ENCODE data around the gene COMMD9.

DNA sequence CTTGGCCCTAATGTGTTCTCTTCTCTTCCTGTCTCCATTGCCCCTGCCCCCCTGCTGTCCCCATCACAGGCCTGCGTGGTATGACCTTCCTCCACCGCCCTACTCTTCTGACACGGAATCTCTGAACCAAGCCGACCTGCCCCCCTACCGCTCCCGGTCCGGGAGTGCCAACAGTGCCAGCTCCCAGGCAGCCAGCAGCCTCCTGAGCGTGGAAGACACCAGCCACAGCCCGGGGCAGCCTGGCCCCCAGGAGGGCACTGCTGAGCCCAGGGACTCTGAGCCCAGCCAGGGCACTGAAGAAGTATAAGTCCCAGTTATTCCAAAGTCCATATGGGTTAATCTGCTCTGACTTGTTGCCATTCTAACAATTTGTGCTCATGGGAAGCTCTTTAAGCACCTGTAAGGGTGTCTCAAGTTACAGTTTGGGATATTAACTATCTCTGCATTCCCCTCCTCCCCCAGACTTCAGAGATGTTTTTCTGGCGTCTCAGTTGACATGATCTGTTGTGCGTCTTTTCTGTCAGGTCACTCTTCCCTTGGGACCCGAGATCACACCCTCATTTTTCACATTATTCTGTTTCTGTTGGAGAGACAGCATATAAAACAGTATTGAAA, 60.0 kb downstream of the COMMD9 start:
- TF ChIP-seq ZNF354C (tag by site-specific recombination; IDR thresholded peaks at IDR 0.05; ENCODE audit: borderline replicate concordance, low read depth) (no peak), ZNF843 (tag by site-specific recombination; IDR thresholded peaks at IDR 0.05) (no peak), SP3 (tag by site-specific recombination; IDR thresholded peaks at IDR 0.05) (no peak), ZBTB48 (tag by site-specific recombination; IDR thresholded peaks at IDR 0.05) (no peak), ZNF423 (tag by site-specific recombination; IDR thresholded peaks at IDR 0.05) (no peak), ZNF221 (tag by site-specific recombination; IDR thresholded peaks at IDR 0.05; ENCODE audit: borderline replicate concordance) (no peak), ZNF560 (tag by site-specific recombination; IDR thresholded peaks at IDR 0.05; ENCODE audit: borderline replicate concordance) (no peak), SCRT2 (tag by site-specific recombination; IDR thresholded peaks at IDR 0.05) (peak; percentile 42; the same call in 1 of the 2 replicates)
- TF ChIP-seq, protein P1, sequence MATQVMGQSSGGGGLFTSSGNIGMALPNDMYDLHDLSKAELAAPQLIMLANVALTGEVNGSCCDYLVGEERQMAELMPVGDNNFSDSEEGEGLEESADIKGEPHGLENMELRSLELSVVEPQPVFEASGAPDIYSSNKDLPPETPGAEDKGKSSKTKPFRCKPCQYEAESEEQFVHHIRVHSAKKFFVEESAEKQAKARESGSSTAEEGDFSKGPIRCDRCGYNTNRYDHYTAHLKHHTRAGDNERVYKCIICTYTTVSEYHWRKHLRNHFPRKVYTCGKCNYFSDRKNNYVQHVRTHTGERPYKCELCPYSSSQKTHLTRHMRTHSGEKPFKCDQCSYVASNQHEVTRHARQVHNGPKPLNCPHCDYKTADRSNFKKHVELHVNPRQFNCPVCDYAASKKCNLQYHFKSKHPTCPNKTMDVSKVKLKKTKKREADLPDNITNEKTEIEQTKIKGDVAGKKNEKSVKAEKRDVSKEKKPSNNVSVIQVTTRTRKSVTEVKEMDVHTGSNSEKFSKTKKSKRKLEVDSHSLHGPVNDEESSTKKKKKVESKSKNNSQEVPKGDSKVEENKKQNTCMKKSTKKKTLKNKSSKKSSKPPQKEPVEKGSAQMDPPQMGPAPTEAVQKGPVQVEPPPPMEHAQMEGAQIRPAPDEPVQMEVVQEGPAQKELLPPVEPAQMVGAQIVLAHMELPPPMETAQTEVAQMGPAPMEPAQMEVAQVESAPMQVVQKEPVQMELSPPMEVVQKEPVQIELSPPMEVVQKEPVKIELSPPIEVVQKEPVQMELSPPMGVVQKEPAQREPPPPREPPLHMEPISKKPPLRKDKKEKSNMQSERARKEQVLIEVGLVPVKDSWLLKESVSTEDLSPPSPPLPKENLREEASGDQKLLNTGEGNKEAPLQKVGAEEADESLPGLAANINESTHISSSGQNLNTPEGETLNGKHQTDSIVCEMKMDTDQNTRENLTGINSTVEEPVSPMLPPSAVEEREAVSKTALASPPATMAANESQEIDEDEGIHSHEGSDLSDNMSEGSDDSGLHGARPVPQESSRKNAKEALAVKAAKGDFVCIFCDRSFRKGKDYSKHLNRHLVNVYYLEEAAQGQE (tag by site-specific recombination; IDR thresholded peaks at IDR 0.05): no peak
- TF ChIP-seq, protein P2, sequence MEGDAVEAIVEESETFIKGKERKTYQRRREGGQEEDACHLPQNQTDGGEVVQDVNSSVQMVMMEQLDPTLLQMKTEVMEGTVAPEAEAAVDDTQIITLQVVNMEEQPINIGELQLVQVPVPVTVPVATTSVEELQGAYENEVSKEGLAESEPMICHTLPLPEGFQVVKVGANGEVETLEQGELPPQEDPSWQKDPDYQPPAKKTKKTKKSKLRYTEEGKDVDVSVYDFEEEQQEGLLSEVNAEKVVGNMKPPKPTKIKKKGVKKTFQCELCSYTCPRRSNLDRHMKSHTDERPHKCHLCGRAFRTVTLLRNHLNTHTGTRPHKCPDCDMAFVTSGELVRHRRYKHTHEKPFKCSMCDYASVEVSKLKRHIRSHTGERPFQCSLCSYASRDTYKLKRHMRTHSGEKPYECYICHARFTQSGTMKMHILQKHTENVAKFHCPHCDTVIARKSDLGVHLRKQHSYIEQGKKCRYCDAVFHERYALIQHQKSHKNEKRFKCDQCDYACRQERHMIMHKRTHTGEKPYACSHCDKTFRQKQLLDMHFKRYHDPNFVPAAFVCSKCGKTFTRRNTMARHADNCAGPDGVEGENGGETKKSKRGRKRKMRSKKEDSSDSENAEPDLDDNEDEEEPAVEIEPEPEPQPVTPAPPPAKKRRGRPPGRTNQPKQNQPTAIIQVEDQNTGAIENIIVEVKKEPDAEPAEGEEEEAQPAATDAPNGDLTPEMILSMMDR (tag by site-specific recombination; IDR thresholded peaks at IDR 0.05): no peak
- TF ChIP-seq, protein P3, sequence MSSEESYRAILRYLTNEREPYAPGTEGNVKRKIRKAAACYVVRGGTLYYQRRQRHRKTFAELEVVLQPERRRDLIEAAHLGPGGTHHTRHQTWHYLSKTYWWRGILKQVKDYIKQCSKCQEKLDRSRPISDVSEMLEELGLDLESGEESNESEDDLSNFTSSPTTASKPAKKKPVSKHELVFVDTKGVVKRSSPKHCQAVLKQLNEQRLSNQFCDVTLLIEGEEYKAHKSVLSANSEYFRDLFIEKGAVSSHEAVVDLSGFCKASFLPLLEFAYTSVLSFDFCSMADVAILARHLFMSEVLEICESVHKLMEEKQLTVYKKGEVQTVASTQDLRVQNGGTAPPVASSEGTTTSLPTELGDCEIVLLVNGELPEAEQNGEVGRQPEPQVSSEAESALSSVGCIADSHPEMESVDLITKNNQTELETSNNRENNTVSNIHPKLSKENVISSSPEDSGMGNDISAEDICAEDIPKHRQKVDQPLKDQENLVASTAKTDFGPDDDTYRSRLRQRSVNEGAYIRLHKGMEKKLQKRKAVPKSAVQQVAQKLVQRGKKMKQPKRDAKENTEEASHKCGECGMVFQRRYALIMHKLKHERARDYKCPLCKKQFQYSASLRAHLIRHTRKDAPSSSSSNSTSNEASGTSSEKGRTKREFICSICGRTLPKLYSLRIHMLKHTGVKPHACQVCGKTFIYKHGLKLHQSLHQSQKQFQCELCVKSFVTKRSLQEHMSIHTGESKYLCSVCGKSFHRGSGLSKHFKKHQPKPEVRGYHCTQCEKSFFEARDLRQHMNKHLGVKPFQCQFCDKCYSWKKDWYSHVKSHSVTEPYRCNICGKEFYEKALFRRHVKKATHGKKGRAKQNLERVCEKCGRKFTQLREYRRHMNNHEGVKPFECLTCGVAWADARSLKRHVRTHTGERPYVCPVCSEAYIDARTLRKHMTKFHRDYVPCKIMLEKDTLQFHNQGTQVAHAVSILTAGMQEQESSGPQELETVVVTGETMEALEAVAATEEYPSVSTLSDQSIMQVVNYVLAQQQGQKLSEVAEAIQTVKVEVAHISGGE (tag by site-specific recombination; conservative IDR thresholded peaks at IDR 0.05; ENCODE audit: low read depth): no peak
